ENCODE data around the gene TEX53.

- TF ChIP-seq CTCF (IDR thresholded peaks at IDR 0.05; ENCODE audit: borderline replicate concordance, extremely low read depth, low read length, poor library complexity, severe bottlenecking): no peak
- TF ChIP-seq EZH2 (IDR thresholded peaks at IDR 0.05; ENCODE audit: borderline replicate concordance, low read depth, low read length, severe bottlenecking): no peak
These were observed 38.3 kb downstream of the TEX53 start for GRCh38 chr9:114619191-114619761.
